ENCODE measurements around the gene MCM7.
A peak's percentile ranks its signal among the peaks of the same experiment; 100 is the strongest.

MCM7 gene

DNA sequence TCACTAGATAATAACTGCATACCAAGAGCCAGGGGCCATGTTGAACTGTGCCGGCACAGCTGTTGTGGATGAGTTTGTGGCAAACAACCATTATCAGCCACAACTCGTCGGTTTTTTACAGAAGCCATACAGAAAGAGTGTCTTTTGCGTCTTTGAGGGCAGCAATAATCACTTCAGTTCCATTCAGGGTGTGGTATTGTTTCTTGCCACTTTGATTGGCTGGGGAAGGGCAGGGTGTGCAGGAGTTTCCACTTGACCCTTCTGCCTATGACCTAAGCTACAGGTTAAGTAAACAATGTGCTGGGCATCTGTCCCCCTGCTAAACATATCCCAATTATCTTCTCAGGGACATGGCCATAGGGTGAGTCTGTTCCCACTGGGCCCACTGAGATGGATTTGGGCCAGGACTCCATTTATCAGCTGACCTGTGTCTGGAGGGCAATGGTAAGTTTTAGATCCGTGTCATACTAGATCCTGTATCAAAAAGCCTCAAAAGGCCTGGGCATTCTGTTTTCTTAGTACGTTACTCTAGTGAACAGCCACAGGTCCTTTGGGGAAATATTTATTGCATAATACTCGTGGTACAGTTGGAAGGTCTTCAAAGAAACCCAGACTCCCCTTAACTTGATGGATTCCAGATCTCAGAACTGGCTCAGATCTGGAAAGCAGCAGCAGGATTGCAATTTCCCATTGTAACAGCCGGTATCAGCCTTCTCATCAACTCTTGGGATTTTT is 35.6 kb downstream of the MCM7 start:
- no peak for DNase-seq

- DNase-seq: no peak
These were observed 37.0 kb downstream of the MCM7 start for GRCh38 chr7:100064162-100064561.

DNA sequence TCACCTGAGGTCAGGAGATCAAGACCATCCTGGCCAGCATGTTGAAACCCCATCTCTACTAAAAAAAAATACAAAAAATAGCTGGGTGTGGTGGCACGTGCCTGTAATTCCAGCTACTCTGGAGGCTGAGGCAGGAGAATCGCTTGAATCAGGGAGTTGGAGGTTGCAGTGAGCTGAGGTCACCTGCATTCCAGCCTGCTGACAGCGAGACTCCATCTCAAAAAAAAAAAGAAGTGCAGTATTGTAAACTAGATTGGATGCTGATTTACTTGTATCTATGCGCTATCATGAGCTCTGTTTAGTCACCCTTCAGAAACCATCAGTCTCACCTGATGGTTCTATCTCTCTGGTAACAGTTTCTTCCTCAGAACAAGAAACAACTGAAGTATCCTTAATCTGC is 37.8 kb downstream of the MCM7 start:
- DNase-seq: no peak

- no peak for DNase-seq
These were observed 39.5 kb downstream of the MCM7 start for GRCh38 chr7:100061518-100062193.

GRCh38 chr7:100059251-100059739 is 41.9 kb downstream of the MCM7 start:
- no peak for DNase-seq

DNA sequence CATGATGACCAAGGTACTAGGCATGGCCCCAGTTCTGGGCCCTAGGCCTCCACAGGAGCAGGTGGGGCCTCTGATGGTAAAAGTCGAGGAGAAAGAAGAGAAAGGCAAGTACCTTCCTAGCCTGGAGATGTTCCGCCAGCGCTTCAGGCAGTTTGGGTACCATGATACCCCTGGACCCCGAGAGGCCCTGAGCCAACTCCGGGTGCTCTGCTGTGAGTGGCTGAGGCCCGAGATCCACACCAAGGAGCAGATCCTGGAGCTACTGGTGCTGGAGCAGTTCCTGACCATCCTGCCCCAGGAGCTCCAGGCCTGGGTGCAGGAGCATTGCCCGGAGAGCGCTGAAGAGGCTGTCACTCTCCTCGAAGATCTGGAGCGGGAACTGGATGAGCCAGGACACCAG is 44.2 kb downstream of the MCM7 start:
- no peak for DNase-seq

DNA sequence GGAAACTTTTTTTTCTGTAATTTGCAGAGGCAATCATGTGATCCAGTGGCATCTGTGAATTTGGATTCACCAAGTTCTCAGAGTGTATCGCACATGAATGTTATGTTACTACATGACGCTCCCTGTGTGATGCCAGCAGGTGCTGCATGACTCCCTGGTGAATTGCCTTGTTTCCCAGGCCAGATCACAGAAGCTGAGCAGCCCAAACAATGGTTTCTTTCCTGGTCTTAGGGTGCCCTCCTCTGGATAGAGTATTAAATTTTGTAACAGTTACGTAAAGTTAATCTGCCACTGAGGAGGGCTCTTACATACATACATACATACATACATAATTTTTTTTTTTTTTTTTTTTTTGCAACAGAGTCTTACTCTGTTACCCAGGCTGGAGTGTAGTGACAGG is 48.0 kb downstream of the MCM7 start:
- DNase-seq: no peak

- no peak for DNase-seq
These were observed 49.6 kb downstream of the MCM7 start for GRCh38 chr7:100051611-100052010.

DNA sequence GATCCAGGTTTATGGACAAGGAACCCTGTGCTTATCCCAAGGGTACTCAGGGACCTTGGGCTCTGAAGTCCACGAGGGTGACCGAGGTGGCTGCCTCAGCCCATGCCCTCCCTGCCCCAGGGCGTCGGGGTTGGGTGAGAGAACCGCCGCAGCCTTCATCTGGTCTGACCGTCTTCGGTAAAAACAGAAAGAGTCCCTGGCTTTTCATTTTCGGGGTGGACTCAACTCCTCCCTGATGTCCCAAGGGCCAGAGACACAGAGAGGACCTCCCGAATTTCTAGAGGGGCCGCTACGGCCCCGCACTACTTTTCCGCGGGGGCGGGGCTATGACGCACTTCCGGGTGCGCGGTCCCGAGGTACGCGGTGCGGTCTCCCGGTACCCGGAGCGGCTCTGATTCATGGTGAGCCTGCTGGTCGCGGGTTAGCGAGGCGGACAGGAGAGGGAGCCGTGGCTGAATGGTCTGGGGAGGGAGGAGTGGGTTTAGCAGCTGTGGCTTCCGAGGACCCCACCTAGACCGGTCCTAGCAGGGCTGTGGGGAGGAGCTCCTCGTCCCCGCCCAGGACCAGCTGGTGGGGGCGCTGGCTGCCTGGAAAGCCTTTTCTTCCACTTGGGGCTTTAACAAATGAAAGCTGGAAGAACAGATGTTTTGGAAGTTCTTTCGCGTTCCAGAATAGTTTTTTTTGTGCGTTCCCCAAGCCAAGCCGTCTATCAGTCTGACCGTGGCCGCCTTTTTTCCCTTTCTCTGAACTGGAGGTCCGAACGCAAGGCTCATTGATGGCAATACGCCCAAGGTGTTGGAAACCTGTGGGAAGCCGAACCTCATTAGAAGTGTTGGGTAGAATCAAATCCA is 51.5 kb downstream of the MCM7 start, which contains the start of gene ZSCAN21:
Gene ZSCAN21, plus strand, starts transcription at position 334 of the 851 bp plus-strand sequence. CDS start 7,233 bp downstream, outside the sequence.
- peak; percentile 84 to 86 for DNase-seq

GRCh38 chr7:100048680-100049079 is 52.5 kb downstream of the MCM7 start:
- DNase-seq: no peak

GRCh38 chr7:100044718-100045117 is 56.5 kb downstream of the MCM7 start:
- DNase-seq: no peak

Data from activated CD4-positive, alpha-beta T cell treated with anti-CD3 and anti-CD28 coated beads, Interleukin-2, amount 50 U/mL, for 48 hours (primary cell).